Fibroblast of lung (primary cell): ENCODE data around the gene DNAH6. TPM values are rescaled to one million over a fixed set of nuclear protein-coding genes. Genes with fewer than 3 reads are reported as not detected.

Experiments used
- DNase-seq, 2 donors: peaks; one replicate each; pipeline versions ENCODE4 v3.0.0 to v3.0.0-alpha.2; 2010; ENCODE audit warnings: low read depth in 2 of 2
- H2AFZ ChIP-seq: 2 replicates; pipeline ENCODE4 v1.5.1; 2012; ENCODE audit warnings: low read length, control low read depth, inconsistent platforms
- H3K27ac ChIP-seq: 2 replicates; pipeline ENCODE4 v1.5.1; 2011; ENCODE audit warnings: low read length, control low read depth; ENCODE audit not compliant: insufficient read depth
- H3K27me3 ChIP-seq: 2 replicates; pipeline ENCODE4 v1.5.1; 2011; ENCODE audit warnings: mild to moderate bottlenecking, low read length; ENCODE audit not compliant: control insufficient read depth, insufficient read depth
- H3K36me3 ChIP-seq: 2 replicates; pipeline ENCODE4 v1.5.1; 2011; ENCODE audit warnings: low read length; ENCODE audit not compliant: control insufficient read depth, insufficient read depth
- H3K4me1 ChIP-seq: 2 replicates; pipeline ENCODE4 v1.5.1; 2011; ENCODE audit warnings: low read length; ENCODE audit not compliant: control insufficient read depth, insufficient read depth; ENCODE audit errors: extremely low read depth
- H3K4me2 ChIP-seq: 2 replicates; pipeline ENCODE4 v1.5.1; 2011; ENCODE audit warnings: low read length, control low read depth; ENCODE audit not compliant: insufficient read depth; ENCODE audit errors: extremely low read depth
- H3K4me3 ChIP-seq, 4 experiments: fragments of 200-600 bp in 1 of 4; sonication (generic) in 1 of 4; replicated peaks in 1 of 4; 2 replicates each; pipeline ENCODE4 v1.5.1; 2011 to 2016; ENCODE audit warnings: low read length in 4 of 4, low read depth in 3 of 4, mild to moderate bottlenecking in 3 of 4, control low read depth in 2 of 4, inconsistent platforms in 1 of 4, mixed read lengths in 1 of 4; ENCODE audit not compliant: insufficient read depth in 1 of 4; ENCODE audit errors: control extremely low read depth in 1 of 4
- H3K79me2 ChIP-seq: 2 replicates; pipeline ENCODE4 v1.5.1; 2012; ENCODE audit warnings: mild to moderate bottlenecking, low read length, inconsistent platforms; ENCODE audit not compliant: control insufficient read depth, insufficient read depth
- H3K9ac ChIP-seq: 2 replicates; pipeline ENCODE4 v1.5.1; 2011; ENCODE audit warnings: mild to moderate bottlenecking, low read length, control low read depth; ENCODE audit not compliant: insufficient read depth
- H3K9me3 ChIP-seq: 2 replicates; pipeline ENCODE4 v1.5.1; 2012; ENCODE audit warnings: low read depth, low read length; ENCODE audit not compliant: control insufficient read depth, insufficient read depth
- H4K20me1 ChIP-seq: 2 replicates; pipeline ENCODE4 v1.5.1; 2011; ENCODE audit warnings: low read length; ENCODE audit not compliant: control insufficient read depth, insufficient read depth; ENCODE audit errors: extremely low read depth
- CTCF ChIP-seq, 2 donors: IDR thresholded peaks in 1 of 2; conservative IDR thresholded peaks in 1 of 2; 1 replicate in 1 of 2; 2 replicates in 1 of 2; pipeline ENCODE4 v1.5.1; 2011 to 2012; ENCODE audit warnings: low read length in 2 of 2, control low read depth in 1 of 2, inconsistent platforms in 1 of 2, low read depth in 1 of 2, mild to moderate bottlenecking in 1 of 2
- EZH2 ChIP-seq: IDR thresholded peaks from 2 replicates; pipeline ENCODE4 v1.5.1; 2012; ENCODE audit warnings: low read length, control low read depth, mild to moderate bottlenecking; ENCODE audit errors: missing control alignments
- polyA plus RNA-seq, 2 donors: library from polyadenylated mRNA; depleted of rRNA in 1 of 2; stranded (reverse) in 1 of 2; unstranded in 1 of 2; fragments of >200 nt; gene quantifications; 2 replicates each; pipeline ENCODE4 v1.2.1, GENCODE V29; 2011 to 2012; ENCODE audit warnings: missing spikeins in 1 of 2
- total RNA-seq: library from RNA; depleted of rRNA; stranded (reverse); fragments of >200 nt; gene quantifications from 2 replicates; pipeline ENCODE4 v1.2.1, GENCODE V29; 2014

Gene DNAH6
- total and polyA plus RNA-seq, 2 donors (not counting 1 experiment from before 2014, with no cell fraction given), result under 0.01 to 0.01 TPM

- no peak overlapping the region for H3K9ac ChIP-seq
- H3K4me3 ChIP-seq, result no peak overlapping the region
- H3K36me3 ChIP-seq, result no peaks in the 10 kb centered on the region
- TF ChIP-seq EZH2, result no peak
- no peak for TF ChIP-seq CTCF (conservative IDR thresholded peaks at IDR 0.05 in 1 of 2, IDR thresholded peaks at IDR 0.05 in 1 of 2; ENCODE audit: low read depth in 1 of 2, low read length in 2 of 2)
- no peaks in the 10 kb centered on the region for H3K27me3 ChIP-seq
- H4K20me1 ChIP-seq, result no peaks in the 10 kb centered on the region
- H2AFZ ChIP-seq, result no peak overlapping the region
- H3K79me2 ChIP-seq, result no peaks in the 10 kb centered on the region
- peak in 1 of 2 donors; percentile 51 for DNase-seq
- H3K4me1 ChIP-seq, result no peaks in the 10 kb centered on the region
- H3K4me2 ChIP-seq, result no peak overlapping the region
- no peaks in the 10 kb centered on the region for H3K9me3 ChIP-seq
- no peak overlapping the region for H3K27ac ChIP-seq
Measured at GRCh38 chr2:84781942-84782716, 265.8 kb downstream of the DNAH6 start.

- DNase-seq, result peak in 1 of 2 donors; percentile 10
- TF ChIP-seq EZH2 (no peak), CTCF (conservative IDR thresholded peaks at IDR 0.05 in 1 of 2, IDR thresholded peaks at IDR 0.05 in 1 of 2; ENCODE audit: low read depth in 1 of 2, low read length in 2 of 2) (no peak)
- Histone ChIP-seq H3K27ac (no peak overlapping the region), H4K20me1 (no peaks in the 10 kb centered on the region), H3K36me3 (no peaks in the 10 kb centered on the region), H3K4me3 (no peak overlapping the region), H2AFZ (no peak overlapping the region), H3K4me1 (no peaks in the 10 kb centered on the region), H3K79me2 (no peaks in the 10 kb centered on the region), H3K27me3 (no peaks in the 10 kb centered on the region), H3K9me3 (no peaks in the 10 kb centered on the region), H3K4me2 (no peak overlapping the region), H3K9ac (no peak overlapping the region)
Measured at GRCh38 chr2:84782717-84783442, 266.6 kb downstream of the DNAH6 start.

GRCh38 chr2:84785950-84786349 lies 269.7 kb downstream of the DNAH6 start:
- Histone ChIP-seq H3K79me2 (no peaks in the 10 kb centered on the region), H3K4me3 (no peak overlapping the region), H3K9ac (no peak overlapping the region), H3K9me3 (no peaks in the 10 kb centered on the region), H4K20me1 (no peaks in the 10 kb centered on the region), H2AFZ (no peak overlapping the region), H3K36me3 (no peaks in the 10 kb centered on the region), H3K27me3 (no peaks in the 10 kb centered on the region), H3K4me1 (no peaks in the 10 kb centered on the region), H3K4me2 (no peak overlapping the region), H3K27ac (no peak overlapping the region)
- DNase-seq, result no peak
- TF ChIP-seq EZH2 (no peak), CTCF (conservative IDR thresholded peaks at IDR 0.05 in 1 of 2, IDR thresholded peaks at IDR 0.05 in 1 of 2; ENCODE audit: low read depth in 1 of 2, low read length in 2 of 2) (no peak)
